GM12878 (cell line): ENCODE data around the gene JADE3. TPM values are rescaled to one million over a fixed set of nuclear protein-coding genes. Genes with fewer than 3 reads are reported as not detected.

Experiments used
- ATAC-seq: fragments of 200-7000 bp; cut with Tn5 transposase; 3 replicates; pipeline ENCODE4 v1.9.1; 2020; ENCODE audit warnings: mild to moderate bottlenecking, moderate library complexity
- BruUV-seq: library from RNA; stranded (reverse); fragments of 400-500 nt; replicated peaks from 2 replicates; lab custom pipeline; 2021; lab: Mats Ljungman, UMichigan
- CTCF ChIA-PET: fragments of 300-600 bp; sonication (Branson Sonifier 250); formaldehyde crosslinking; extraction: SDS; loops from one replicate; lab custom pipeline; 2021; ENCODE audit warnings: inconsistent platforms; lab: Yijun Ruan, JAX
- POLR2A ChIA-PET: fragments of 350-600 bp; formaldehyde crosslinking; extraction: SDS; loops from one replicate; lab custom pipeline; 2021; ENCODE audit warnings: inconsistent platforms; lab: Charles Lee
- RAD21 ChIA-PET: fragments of 300-600 bp; sonication (Branson Sonifier 250); formaldehyde crosslinking; loops from one replicate; lab custom pipeline; 2023; ENCODE audit warnings: antibody characterized with exemption; ENCODE audit not compliant: unreplicated experiment; lab: Charles Lee
- SMC1A ChIA-PET: fragments of 300-600 bp; sonication (Branson Sonifier 250); formaldehyde crosslinking; loops from one replicate; lab custom pipeline; 2023; ENCODE audit not compliant: unreplicated experiment, uncharacterized antibody; lab: Charles Lee
- DNase-seq: peaks from one replicate; pipeline ENCODE4 v3.0.0-alpha.2; 2011; ENCODE audit warnings: low read depth, low spot score
- FAIRE-seq: peaks from 3 replicates; lab custom pipeline; 2011; peaks lifted over from hg19 to GRCh38; lab: Jason Lieb, UNC
- H2AFZ ChIP-seq: 2 replicates; pipeline ENCODE4 v1.6.0; 2011; ENCODE audit warnings: low read depth, low read length, control low read depth; ENCODE audit not compliant: control insufficient read depth
- H3K27ac ChIP-seq: 2 replicates; pipeline ENCODE4 v1.5.1; 2011; ENCODE audit warnings: control low read depth; ENCODE audit not compliant: control insufficient read depth, insufficient read depth
- H3K27me3 ChIP-seq, 2 experiments: replicated peaks in 1 of 2; 2 replicates each; pipeline versions ENCODE4 v1.6.0 to v1.6.1; 2011; ENCODE audit warnings: low read length in 1 of 2; ENCODE audit not compliant: control insufficient read depth in 2 of 2, insufficient read depth in 2 of 2
- H3K36me3 ChIP-seq, 2 experiments: 2 replicates each; pipeline ENCODE4 v1.5.1; 2011; ENCODE audit warnings: low read length in 1 of 2; ENCODE audit not compliant: control insufficient read depth in 2 of 2, insufficient read depth in 2 of 2
- H3K4me1 ChIP-seq: 2 replicates; pipeline ENCODE4 v1.6.1; 2011; ENCODE audit warnings: mild to moderate bottlenecking, low read length, moderate library complexity, mixed read lengths; ENCODE audit not compliant: control insufficient read depth, insufficient read depth
- H3K4me2 ChIP-seq: 2 replicates; pipeline ENCODE4 v1.6.0; 2011; ENCODE audit warnings: control low read depth; ENCODE audit not compliant: control insufficient read depth, insufficient read depth
- H3K4me3 ChIP-seq: fragments of 200-600 bp; sonication (generic); 2 replicates; pipeline ENCODE4 v1.5.1; 2016
- H3K79me2 ChIP-seq: 2 replicates; pipeline ENCODE4 v1.6.0; 2011; ENCODE audit warnings: low read length; ENCODE audit not compliant: control insufficient read depth, insufficient read depth
- H3K9ac ChIP-seq: 2 replicates; pipeline ENCODE4 v1.8.0; 2011; ENCODE audit warnings: low read length, control low read depth, mixed read lengths; ENCODE audit not compliant: control insufficient read depth, insufficient read depth
- H3K9me3 ChIP-seq: replicated peaks from 3 replicates; pipeline ENCODE4 v1.5.1; 2011; ENCODE audit warnings: mild to moderate bottlenecking, low read length; ENCODE audit not compliant: control insufficient read depth, insufficient read depth
- H4K20me1 ChIP-seq: 2 replicates; pipeline ENCODE4 v1.6.0; 2011; ENCODE audit not compliant: control insufficient read depth, insufficient read depth
- CBX3 ChIP-seq: fragments of 200-600 bp; sonication (generic); IDR thresholded peaks from 2 replicates; pipeline ENCODE4 v1.6.1; 2016; ENCODE audit warnings: low read depth, borderline replicate concordance
- CHD1 ChIP-seq: IDR thresholded peaks from 2 replicates; pipeline ENCODE4 v1.6.1; 2012; ENCODE audit warnings: low read depth, low read length, improper control_type of control experiment
- FOXK2 ChIP-seq: fragments of 450-650 bp; IDR thresholded peaks from 2 replicates; pipeline ENCODE4 v1.6.1; 2017; ENCODE audit warnings: mild to moderate bottlenecking, moderate library complexity
- GATAD2B ChIP-seq: fragments of 450-650 bp; conservative IDR thresholded peaks from 2 replicates; pipeline ENCODE4 v1.6.1; 2017; ENCODE audit warnings: low read depth, mild to moderate bottlenecking, moderate library complexity
- IRF4 ChIP-seq: IDR thresholded peaks from 2 replicates; pipeline ENCODE4 v1.6.1; 2011; ENCODE audit warnings: low read depth, low read length
- KAT2A ChIP-seq: conservative IDR thresholded peaks from 2 replicates; pipeline ENCODE4 v1.6.1; 2011; ENCODE audit warnings: low read depth, low read length; ENCODE audit not compliant: control insufficient read depth
- KDM1A ChIP-seq: fragments of 200-600 bp; sonication (generic); IDR thresholded peaks from 2 replicates; pipeline ENCODE4 v1.6.1; 2016; ENCODE audit warnings: borderline replicate concordance
- RAD21 ChIP-seq: IDR thresholded peaks from 2 replicates; pipeline ENCODE4 v1.6.1; 2011; ENCODE audit warnings: mild to moderate bottlenecking, low read depth, low read length, moderate library complexity; ENCODE audit not compliant: insufficient read depth
- RB1 ChIP-seq: fragments of 450-650 bp; formaldehyde crosslinking; IDR thresholded peaks from 2 replicates; pipeline ENCODE4 v1.6.1; 2017; ENCODE audit warnings: mild to moderate bottlenecking, borderline replicate concordance
- RCOR1 ChIP-seq: conservative IDR thresholded peaks from 2 replicates; pipeline ENCODE4 v1.6.1; 2012; ENCODE audit warnings: low read depth, low read length, improper control_type of control experiment
- SIX5 ChIP-seq: IDR thresholded peaks from 2 replicates; pipeline ENCODE4 v1.6.1; 2011; ENCODE audit warnings: mild to moderate bottlenecking, low read depth, low read length, moderate library complexity; ENCODE audit not compliant: severe bottlenecking
- SREBF1 ChIP-seq: IDR thresholded peaks from 2 replicates; pipeline ENCODE4 v1.6.1; 2012; ENCODE audit warnings: mild to moderate bottlenecking, low read length
- SUPT20H ChIP-seq: IDR thresholded peaks from 2 replicates; pipeline ENCODE4 v1.6.1; 2011; ENCODE audit warnings: low read depth, mild to moderate bottlenecking, low read length, moderate library complexity, borderline replicate concordance; ENCODE audit not compliant: control insufficient read depth
- YY1 ChIP-seq: IDR thresholded peaks from 2 replicates; pipeline ENCODE4 v1.6.1; 2011; ENCODE audit warnings: low read depth, mild to moderate bottlenecking, low read length
- WGBS: methylation state at CpG from one replicate; pipeline ENCODE4 v1.1.6; 2016; ENCODE audit warnings: low lambda C conversion rate; ENCODE audit not compliant: insufficient replicate concordance, insufficient coverage; ENCODE audit errors: missing lambda C conversion rate; 5-methylcytosine and 5-hydroxymethylcytosine counted together
- in situ Hi-C: fragments of 300-500 bp; cut with MboI; formaldehyde crosslinking; loops from 9 replicates; pipeline ENCODE4 v1.14.3; 2018; ENCODE audit warnings: mixed read lengths
- intact Hi-C: fragments of 100-400 bp; cut with micrococcal nuclease; formaldehyde crosslinking; loops from one replicate; pipeline ENCODE4 v1.14.2; 2022; ENCODE audit not compliant: unreplicated experiment
- polyA plus RNA-seq, 11 experiments: library from polyadenylated mRNA; depleted of rRNA in 4 of 11; unstranded in 6 of 11; stranded (reverse) in 5 of 11; fragments of >200 nt; fragmentation: Nextera tagmentation in 4 of 11; fragmentation: Illumina TruSeq in 1 of 11; extraction: Ambion mirVana in 4 of 11; extraction: Trizol in 1 of 11; gene quantifications; 1 replicate in 1 of 11; 2 replicates in 10 of 11; pipeline versions ENCODE4 v1.2.1 to v1.2.3, GENCODE V29; 2011 to 2016; ENCODE audit warnings: inconsistent platforms in 2 of 11, missing spikeins in 2 of 11, low read depth in 1 of 11
- total RNA-seq, 4 experiments: library from RNA; depleted of rRNA in 3 of 4; stranded (reverse); fragments of >200 nt in 3 of 4; fragmentation: Illumina TruSeq in 1 of 4; extraction: Trizol in 1 of 4; gene quantifications; 2 replicates each; pipeline versions ENCODE4 v1.2.1 to v1.2.3, GENCODE V29; 2013 to 2021
- TF ChIP-seq, protein P1 (sequence below): fragments of 450-650 bp; IDR thresholded peaks from 2 replicates; pipeline ENCODE4 v1.6.1; 2017; ENCODE audit warnings: low read depth, mild to moderate bottlenecking, moderate library complexity
- TF ChIP-seq, protein P2 (sequence below), 3 experiments: IDR thresholded peaks in 2 of 3; conservative IDR thresholded peaks in 1 of 3; 2 replicates each; pipeline ENCODE4 v1.5.1; 2011; ENCODE audit warnings: low read depth in 3 of 3, low read length in 3 of 3, mild to moderate bottlenecking in 3 of 3, control low read depth in 2 of 3, moderate library complexity in 2 of 3, inconsistent platforms in 1 of 3, mixed read lengths in 1 of 3; ENCODE audit not compliant: control insufficient read depth in 2 of 3, insufficient read depth in 1 of 3; ENCODE audit errors: extremely low read depth in 1 of 3
- TF ChIP-seq, protein P3 (sequence below): IDR thresholded peaks from 2 replicates; pipeline ENCODE4 v1.6.1; 2011; ENCODE audit warnings: mild to moderate bottlenecking, low read depth, low read length, moderate library complexity; ENCODE audit not compliant: insufficient replicate concordance

The JADE3 gene
- total and polyA plus RNA-seq, 10 of the 15 experiments (the other 5 are each of a cell fraction or from before 2014, with no cell fraction given) = 0.06 to 13.0 (median 0.65) TPM

DNA sequence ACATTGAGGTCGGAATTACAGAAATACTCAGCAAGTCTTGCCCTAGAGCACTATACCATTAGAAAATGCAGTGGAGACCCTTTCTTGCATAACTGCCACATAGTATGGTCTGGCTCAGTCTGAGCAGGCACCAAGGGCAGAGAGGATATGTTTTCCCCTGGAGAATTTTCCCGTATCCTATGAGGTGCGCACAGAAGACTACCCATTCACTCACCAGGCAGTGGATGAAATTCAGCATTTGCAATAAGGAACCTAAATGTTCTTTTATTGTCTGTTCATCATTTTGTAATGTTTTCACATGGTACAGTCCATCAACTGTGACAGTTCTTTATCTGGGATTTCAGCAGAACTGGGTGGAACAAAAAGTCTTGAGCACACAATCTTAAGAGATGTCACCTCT, 15.5 kb downstream of the JADE3 start (continued):
- TF ChIP-seq CHD1 = no peak
- no peak for TF ChIP-seq GATAD2B
- TF ChIP-seq RB1 = no peak
- TF ChIP-seq SIX5 = no peak

DNA sequence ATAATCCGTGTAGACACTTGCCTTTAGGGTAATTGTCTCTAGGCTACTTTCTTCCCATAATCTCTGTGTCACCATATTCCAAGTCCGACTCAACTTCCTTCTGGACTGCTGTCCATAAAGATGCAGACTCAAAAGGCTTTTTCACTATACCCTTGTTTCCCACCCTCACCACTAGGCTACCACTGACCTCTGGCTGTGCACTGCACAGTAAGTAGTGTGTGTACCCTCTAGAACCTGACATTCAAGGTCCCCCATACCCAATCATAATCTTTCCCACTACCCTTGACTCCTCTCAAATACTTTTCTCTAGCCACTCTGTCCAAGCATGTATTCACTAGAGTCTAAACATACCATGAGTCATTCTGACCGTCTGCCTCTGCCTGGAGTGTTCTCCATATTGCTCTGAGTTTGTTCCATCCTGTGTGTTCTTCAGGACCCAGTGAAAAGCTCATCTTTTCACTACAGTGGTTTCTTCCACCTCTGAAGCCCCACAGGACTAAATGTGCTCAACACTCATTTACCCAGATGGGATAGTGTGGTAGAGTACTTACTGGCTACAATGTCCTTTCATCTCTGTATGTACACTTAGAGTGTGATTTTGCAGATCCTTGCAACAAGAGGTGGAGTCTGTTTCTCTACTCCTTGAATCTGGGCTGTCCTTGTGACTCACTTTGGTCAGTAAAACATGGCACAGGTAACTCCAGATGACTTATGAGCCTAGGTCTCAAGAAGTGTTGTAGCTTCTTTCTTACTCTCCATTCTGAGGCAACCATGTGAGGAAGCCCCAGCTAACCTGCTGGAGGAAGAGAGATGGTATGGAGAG, 17.4 kb downstream of the JADE3 start:
- Histone ChIP-seq H3K4me3 (no peak overlapping the region), H2AFZ (no peak overlapping the region), H3K9me3 (no peaks in the 10 kb centered on the region; the same call in 2 of the 3 replicates), H3K4me1 (no peaks in the 10 kb centered on the region), H3K9ac (no peak overlapping the region), H3K4me2 (no peak overlapping the region), H3K27me3 (peaks cover 0 to 2% of the 10 kb centered on the region in 2 experiments; a peak in 1 of 4 replicates), H3K79me2 (no peaks in the 10 kb centered on the region), H4K20me1 (peaks cover 3% of the 10 kb centered on the region), H3K27ac (no peak overlapping the region), H3K36me3 (no peaks in the 10 kb centered on the region)
- DNase-seq = no peak
- BruUV-seq = no TSS peak
- no peak for ATAC-seq
- ChIA-PET POLR2A (no interaction called here), SMC1A (interaction anchor here (1.0 to 1.3 kb wide), 3 partner anchors 10 to 11 kb away, joined by 3 read pairs; no protein-coding TSS in a partner anchor), RAD21 (interaction anchor here (1.0 to 1.1 kb wide), 3 partner anchors 34 to 236 kb away, joined by 3 to 4 read pairs (median 3); no protein-coding TSS in a partner anchor), CTCF (interaction anchor here (1.2 to 1.8 kb wide), 2 partner anchors 11 to 27 kb away, joined by 3 to 6 read pairs; no protein-coding TSS in a partner anchor)
- in situ Hi-C loops = no loop called here
- FAIRE-seq = no peak
- WGBS = 25% methylated on average over 3 of the region's 3 CpGs
- intact Hi-C loops = no loop called here
- TF ChIP-seq SUPT20H (no peak), KAT2A (no peak), CBX3 (no peak), RCOR1 (no peak), SREBF1 (no peak), KDM1A (no peak), FOXK2 (no peak), RAD21 (no peak), YY1 (no peak), IRF4 (no peak)
- TF ChIP-seq, protein P1, sequence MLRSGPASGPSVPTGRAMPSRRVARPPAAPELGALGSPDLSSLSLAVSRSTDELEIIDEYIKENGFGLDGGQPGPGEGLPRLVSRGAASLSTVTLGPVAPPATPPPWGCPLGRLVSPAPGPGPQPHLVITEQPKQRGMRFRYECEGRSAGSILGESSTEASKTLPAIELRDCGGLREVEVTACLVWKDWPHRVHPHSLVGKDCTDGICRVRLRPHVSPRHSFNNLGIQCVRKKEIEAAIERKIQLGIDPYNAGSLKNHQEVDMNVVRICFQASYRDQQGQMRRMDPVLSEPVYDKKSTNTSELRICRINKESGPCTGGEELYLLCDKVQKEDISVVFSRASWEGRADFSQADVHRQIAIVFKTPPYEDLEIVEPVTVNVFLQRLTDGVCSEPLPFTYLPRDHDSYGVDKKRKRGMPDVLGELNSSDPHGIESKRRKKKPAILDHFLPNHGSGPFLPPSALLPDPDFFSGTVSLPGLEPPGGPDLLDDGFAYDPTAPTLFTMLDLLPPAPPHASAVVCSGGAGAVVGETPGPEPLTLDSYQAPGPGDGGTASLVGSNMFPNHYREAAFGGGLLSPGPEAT = no peak
- TF ChIP-seq, protein P2, sequence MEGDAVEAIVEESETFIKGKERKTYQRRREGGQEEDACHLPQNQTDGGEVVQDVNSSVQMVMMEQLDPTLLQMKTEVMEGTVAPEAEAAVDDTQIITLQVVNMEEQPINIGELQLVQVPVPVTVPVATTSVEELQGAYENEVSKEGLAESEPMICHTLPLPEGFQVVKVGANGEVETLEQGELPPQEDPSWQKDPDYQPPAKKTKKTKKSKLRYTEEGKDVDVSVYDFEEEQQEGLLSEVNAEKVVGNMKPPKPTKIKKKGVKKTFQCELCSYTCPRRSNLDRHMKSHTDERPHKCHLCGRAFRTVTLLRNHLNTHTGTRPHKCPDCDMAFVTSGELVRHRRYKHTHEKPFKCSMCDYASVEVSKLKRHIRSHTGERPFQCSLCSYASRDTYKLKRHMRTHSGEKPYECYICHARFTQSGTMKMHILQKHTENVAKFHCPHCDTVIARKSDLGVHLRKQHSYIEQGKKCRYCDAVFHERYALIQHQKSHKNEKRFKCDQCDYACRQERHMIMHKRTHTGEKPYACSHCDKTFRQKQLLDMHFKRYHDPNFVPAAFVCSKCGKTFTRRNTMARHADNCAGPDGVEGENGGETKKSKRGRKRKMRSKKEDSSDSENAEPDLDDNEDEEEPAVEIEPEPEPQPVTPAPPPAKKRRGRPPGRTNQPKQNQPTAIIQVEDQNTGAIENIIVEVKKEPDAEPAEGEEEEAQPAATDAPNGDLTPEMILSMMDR (IDR thresholded peaks at IDR 0.05 in 2 of 3, conservative IDR thresholded peaks at IDR 0.05 in 1 of 3; ENCODE audit: control insufficient read depth in 2 of 3, extremely low read depth in 1 of 3, insufficient read depth in 1 of 3, low read depth in 3 of 3, low read length in 3 of 3) = no peak
- TF ChIP-seq, protein P3, sequence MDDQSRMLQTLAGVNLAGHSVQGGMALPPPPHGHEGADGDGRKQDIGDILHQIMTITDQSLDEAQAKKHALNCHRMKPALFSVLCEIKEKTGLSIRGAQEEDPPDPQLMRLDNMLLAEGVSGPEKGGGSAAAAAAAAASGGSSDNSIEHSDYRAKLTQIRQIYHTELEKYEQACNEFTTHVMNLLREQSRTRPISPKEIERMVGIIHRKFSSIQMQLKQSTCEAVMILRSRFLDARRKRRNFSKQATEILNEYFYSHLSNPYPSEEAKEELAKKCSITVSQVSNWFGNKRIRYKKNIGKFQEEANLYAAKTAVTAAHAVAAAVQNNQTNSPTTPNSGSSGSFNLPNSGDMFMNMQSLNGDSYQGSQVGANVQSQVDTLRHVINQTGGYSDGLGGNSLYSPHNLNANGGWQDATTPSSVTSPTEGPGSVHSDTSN = no peak
